22Rv1 (cell line): Measurements from ENCODE around the gene KCNN2.

ENCODE experiments used
- ZFX ChIP-seq: fragments of 450-650 bp; IDR thresholded peaks from 2 replicates; pipeline ENCODE4 v1.6.1; 2017; ENCODE audit warnings: antibody characterized with exemption, borderline replicate concordance
- TF ChIP-seq, protein P1 (sequence below): fragments of 450-650 bp; IDR thresholded peaks from 2 replicates; pipeline ENCODE4 v1.5.1; 2017; ENCODE audit warnings: mild to moderate bottlenecking

DNA sequence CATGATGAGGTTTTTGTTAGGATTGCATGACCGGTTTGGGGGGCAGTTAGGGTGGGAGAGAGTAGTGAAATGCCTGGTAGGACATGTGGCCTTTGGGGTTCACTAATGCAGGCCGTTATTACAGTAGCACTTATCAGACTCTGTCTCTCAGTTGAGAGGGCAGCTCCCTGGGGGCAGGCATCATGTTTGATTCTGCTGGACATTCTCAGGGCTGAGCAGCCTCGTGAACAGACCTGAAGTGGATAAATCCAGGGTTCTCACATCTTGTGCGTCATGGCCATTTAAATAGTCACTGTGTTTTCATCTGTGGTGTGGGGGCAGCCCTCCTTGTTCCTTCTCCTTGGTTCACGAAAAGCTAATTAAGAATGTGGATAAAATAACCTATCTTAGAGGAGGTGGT is 18.9 kb downstream of the KCNN2 start:
- TF ChIP-seq, protein P1, sequence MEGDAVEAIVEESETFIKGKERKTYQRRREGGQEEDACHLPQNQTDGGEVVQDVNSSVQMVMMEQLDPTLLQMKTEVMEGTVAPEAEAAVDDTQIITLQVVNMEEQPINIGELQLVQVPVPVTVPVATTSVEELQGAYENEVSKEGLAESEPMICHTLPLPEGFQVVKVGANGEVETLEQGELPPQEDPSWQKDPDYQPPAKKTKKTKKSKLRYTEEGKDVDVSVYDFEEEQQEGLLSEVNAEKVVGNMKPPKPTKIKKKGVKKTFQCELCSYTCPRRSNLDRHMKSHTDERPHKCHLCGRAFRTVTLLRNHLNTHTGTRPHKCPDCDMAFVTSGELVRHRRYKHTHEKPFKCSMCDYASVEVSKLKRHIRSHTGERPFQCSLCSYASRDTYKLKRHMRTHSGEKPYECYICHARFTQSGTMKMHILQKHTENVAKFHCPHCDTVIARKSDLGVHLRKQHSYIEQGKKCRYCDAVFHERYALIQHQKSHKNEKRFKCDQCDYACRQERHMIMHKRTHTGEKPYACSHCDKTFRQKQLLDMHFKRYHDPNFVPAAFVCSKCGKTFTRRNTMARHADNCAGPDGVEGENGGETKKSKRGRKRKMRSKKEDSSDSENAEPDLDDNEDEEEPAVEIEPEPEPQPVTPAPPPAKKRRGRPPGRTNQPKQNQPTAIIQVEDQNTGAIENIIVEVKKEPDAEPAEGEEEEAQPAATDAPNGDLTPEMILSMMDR, result no peak
- no peak for TF ChIP-seq ZFX
